GM23338 (cell line): ENCODE measurements around the gene FRZB. TPM values are rescaled to one million over a fixed set of nuclear protein-coding genes. Genes with fewer than 3 reads are reported as not detected.

Experiments
- ATAC-seq: fragments of 200-7000 bp; cut with Tn5 transposase; 3 replicates; pipeline ENCODE4 v1.9.1; 2020
- DNase-seq: peaks from one replicate; pipeline ENCODE4 v3.0.0-alpha.2; 2015; ENCODE audit warnings: low spot score
- H2AFZ ChIP-seq: fragments of 200-600 bp; sonication (generic); 2 replicates; pipeline ENCODE4 v1.8.0; 2016; ENCODE audit warnings: antibody characterized with exemption, mild to moderate bottlenecking, moderate library complexity
- H3F3A ChIP-seq: fragments of 200-600 bp; sonication (generic); replicated peaks from 2 replicates; pipeline ENCODE4 v1.8.0; 2017; ENCODE audit warnings: antibody characterized with exemption, mixed run types, low read depth
- H3K27ac ChIP-seq: fragments of 200-600 bp; sonication (generic); 2 replicates; pipeline ENCODE4 v1.6.1; 2016; ENCODE audit warnings: low read depth
- H3K27me3 ChIP-seq: fragments of 200-600 bp; sonication (generic); 2 replicates; pipeline ENCODE4 v1.8.0; 2016; ENCODE audit warnings: mild to moderate bottlenecking, mixed run types, moderate library complexity; ENCODE audit not compliant: insufficient read depth
- H3K36me3 ChIP-seq: fragments of 200-600 bp; sonication (generic); 2 replicates; pipeline ENCODE4 v1.8.0; 2016; ENCODE audit warnings: mild to moderate bottlenecking; ENCODE audit not compliant: insufficient read depth
- H3K4me1 ChIP-seq: fragments of 200-600 bp; sonication (generic); 2 replicates; pipeline ENCODE4 v1.8.0; 2016; ENCODE audit warnings: mild to moderate bottlenecking, moderate library complexity; ENCODE audit not compliant: insufficient read depth
- H3K4me2 ChIP-seq: fragments of 200-600 bp; sonication (generic); 2 replicates; pipeline ENCODE4 v1.7.1; 2017; ENCODE audit warnings: mixed run types
- H3K4me3 ChIP-seq: fragments of 200-600 bp; sonication (generic); 2 replicates; pipeline ENCODE4 v1.6.1; 2016; ENCODE audit warnings: mixed run types
- H3K79me2 ChIP-seq: fragments of 200-600 bp; sonication (generic); replicated peaks from 2 replicates; pipeline ENCODE4 v1.8.0; 2017; ENCODE audit warnings: mild to moderate bottlenecking; ENCODE audit not compliant: insufficient read depth
- H3K9me2 ChIP-seq: fragments of 200-600 bp; sonication (generic); 2 replicates; pipeline ENCODE4 v1.8.0; 2017; ENCODE audit not compliant: insufficient read depth
- H4K20me1 ChIP-seq: fragments of 200-600 bp; sonication (generic); replicated peaks from 2 replicates; pipeline ENCODE4 v1.8.0; 2017; ENCODE audit warnings: mild to moderate bottlenecking; ENCODE audit not compliant: insufficient read depth
- H3K27ac Mint-ChIP-seq: 2 replicates; pipeline ENCODE4 v1.8.0; 2020; ENCODE audit warnings: inconsistent platforms, mild to moderate bottlenecking, moderate library complexity, mixed read lengths
- H3K27me3 Mint-ChIP-seq: 3 replicates; pipeline ENCODE4 v1.8.0; 2022; ENCODE audit warnings: low read depth, mild to moderate bottlenecking, moderate library complexity, mixed read lengths, inconsistent platforms; ENCODE audit not compliant: insufficient read depth, poor library complexity
- H3K36me3 Mint-ChIP-seq: 3 replicates; pipeline ENCODE4 v1.8.0; 2021; ENCODE audit warnings: low read depth, mild to moderate bottlenecking, inconsistent platforms, moderate library complexity, mixed read lengths
- H3K4me1 Mint-ChIP-seq: 3 replicates; pipeline ENCODE4 v1.8.0; 2020; ENCODE audit warnings: mild to moderate bottlenecking, inconsistent platforms, mixed read lengths
- H3K4me3 Mint-ChIP-seq: 3 replicates; pipeline ENCODE4 v1.8.0; 2021; ENCODE audit warnings: moderate library complexity, mild to moderate bottlenecking, inconsistent platforms, mixed read lengths
- H3K9me3 Mint-ChIP-seq: 3 replicates; pipeline ENCODE4 v1.8.0; 2020; ENCODE audit warnings: moderate library complexity, mild to moderate bottlenecking, inconsistent platforms, mixed read lengths
- EZH2phosphoT487 ChIP-seq: fragments of 200-600 bp; sonication (generic); IDR thresholded peaks from one replicate; pipeline ENCODE4 v1.8.1; 2018; ENCODE audit warnings: antibody characterized with exemption; ENCODE audit not compliant: unreplicated experiment
- NANOG ChIP-seq: IDR thresholded peaks from 2 replicates; pipeline ENCODE4 v1.6.1; 2016; ENCODE audit warnings: antibody characterized with exemption, borderline replicate concordance
- POLR2AphosphoS5 ChIP-seq: IDR thresholded peaks from 2 replicates; pipeline ENCODE4 v1.6.1; 2016; ENCODE audit warnings: antibody characterized with exemption, low read depth
- REST ChIP-seq: IDR thresholded peaks from one replicate; pipeline ENCODE4 v1.6.1; 2018; ENCODE audit warnings: antibody characterized with exemption; ENCODE audit not compliant: unreplicated experiment
- polyA plus RNA-seq: library from polyadenylated mRNA; unstranded; fragments of >200 nt; fragmentation: Nextera tagmentation; extraction: Ambion mirVana; gene quantifications from 2 replicates; pipeline ENCODE4 v1.2.1, GENCODE V29; 2016
- total RNA-seq: library from RNA; depleted of rRNA; stranded (reverse); fragments of >200 nt; shearing (Covaris generic); gene quantifications from 2 replicates; pipeline ENCODE4 v1.2.3, GENCODE V29; 2014
- TF ChIP-seq, protein P1 (sequence below): fragments of 250-450 bp; sonication (Bioruptor Pico); IDR thresholded peaks from 2 replicates; pipeline ENCODE4 v1.5.0; 2020; ENCODE audit warnings: mild to moderate bottlenecking, moderate library complexity
- TF ChIP-seq, protein P2 (sequence below): IDR thresholded peaks from 2 replicates; pipeline ENCODE4 v1.6.1; 2016; ENCODE audit warnings: antibody characterized with exemption
- TF ChIP-seq, protein P3 (sequence below), 2 experiments: fragments of 200-600 bp in 1 of 2; sonication (generic) in 1 of 2; conservative IDR thresholded peaks; 2 replicates each; pipeline versions ENCODE4 v1.5.1 to v1.6.1; 2016 to 2017; ENCODE audit warnings: antibody characterized with exemption in 2 of 2, low read depth in 2 of 2, mild to moderate bottlenecking in 2 of 2, moderate library complexity in 1 of 2

Gene FRZB
- total and polyA plus RNA-seq, 2 experiments from 2014 or later: 0.52 to 1.2 TPM

DNA sequence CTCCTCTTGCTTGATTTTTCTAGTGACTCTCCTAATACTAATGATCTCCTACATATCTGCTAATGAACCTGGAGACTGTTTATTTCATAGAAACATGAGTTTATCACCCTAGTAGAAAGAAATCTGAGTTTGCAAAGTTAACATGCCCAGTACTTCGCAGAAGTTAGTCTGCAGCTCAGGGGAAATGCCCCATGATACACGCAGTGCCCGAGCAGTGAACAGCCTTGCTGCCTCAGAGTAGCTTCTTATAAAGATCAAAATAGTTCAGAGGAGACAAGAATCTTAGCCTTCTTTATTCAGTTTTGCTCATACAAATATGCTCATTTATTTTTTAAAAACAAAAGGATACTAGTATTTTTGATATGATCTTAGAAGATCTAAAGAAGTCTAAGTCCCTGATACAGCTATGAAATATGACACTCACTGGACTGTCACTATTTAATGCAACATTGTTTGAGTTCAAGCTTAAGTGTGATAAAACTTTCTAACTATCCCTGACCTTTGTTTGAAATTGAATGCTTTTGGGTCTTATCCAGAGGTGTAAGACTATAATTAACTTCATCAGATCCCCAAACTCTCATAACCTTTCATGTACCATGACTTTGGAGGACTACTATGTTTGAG, 20.5 kb downstream of the FRZB start (continued):
- no peak for TF ChIP-seq REST

DNA sequence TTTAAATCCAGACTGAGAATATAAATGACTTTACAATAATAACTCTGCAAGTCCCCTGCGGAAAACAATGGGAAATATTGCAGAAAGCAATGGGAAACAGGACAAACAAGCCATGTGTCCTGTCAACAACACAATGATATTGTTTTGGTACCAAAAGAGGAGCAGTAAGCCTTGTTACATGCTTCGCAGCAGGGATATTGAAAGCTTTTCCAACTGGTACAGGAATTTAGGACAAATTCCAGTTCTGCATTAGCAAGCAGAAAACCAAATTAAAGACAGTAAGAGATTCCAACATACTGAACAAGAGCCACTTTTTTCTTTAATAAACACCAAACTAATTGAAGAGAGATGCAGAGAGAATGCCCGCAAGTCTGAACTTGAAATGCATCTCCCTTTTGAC, 30.0 kb downstream of the FRZB start:
- no peak overlapping the region for H3K4me3 Mint-ChIP-seq
- H3K27me3 Mint-ChIP-seq: no peaks in the 10 kb centered on the region
- no peaks in the 10 kb centered on the region for H3K36me3 Mint-ChIP-seq
- H3K27ac Mint-ChIP-seq: no peak overlapping the region
- peaks cover 14% of the 10 kb centered on the region; the same call in 2 of the 3 replicates for H3K4me1 Mint-ChIP-seq
- no peaks in the 10 kb centered on the region for H3K79me2 ChIP-seq
- no peak for DNase-seq
- no peaks in the 10 kb centered on the region for H3F3A ChIP-seq
- H3K36me3 ChIP-seq: no peaks in the 10 kb centered on the region
- no peaks in the 10 kb centered on the region for H3K9me3 Mint-ChIP-seq
- no peak for ATAC-seq
- no peaks in the 10 kb centered on the region for H3K27me3 ChIP-seq
- H3K4me3 ChIP-seq: no peak overlapping the region
- H4K20me1 ChIP-seq: no peaks in the 10 kb centered on the region
- no peak overlapping the region for H3K4me2 ChIP-seq
- no peaks in the 10 kb centered on the region for H3K4me1 ChIP-seq
- H3K9me2 ChIP-seq: peaks cover 4% of the 10 kb centered on the region; the same call in 1 of the 2 replicates
- no peak overlapping the region for H3K27ac ChIP-seq
- peak overlapping the region; percentile 57; the same call in 1 of the 2 replicates for H2AFZ ChIP-seq
- TF ChIP-seq, protein P1, sequence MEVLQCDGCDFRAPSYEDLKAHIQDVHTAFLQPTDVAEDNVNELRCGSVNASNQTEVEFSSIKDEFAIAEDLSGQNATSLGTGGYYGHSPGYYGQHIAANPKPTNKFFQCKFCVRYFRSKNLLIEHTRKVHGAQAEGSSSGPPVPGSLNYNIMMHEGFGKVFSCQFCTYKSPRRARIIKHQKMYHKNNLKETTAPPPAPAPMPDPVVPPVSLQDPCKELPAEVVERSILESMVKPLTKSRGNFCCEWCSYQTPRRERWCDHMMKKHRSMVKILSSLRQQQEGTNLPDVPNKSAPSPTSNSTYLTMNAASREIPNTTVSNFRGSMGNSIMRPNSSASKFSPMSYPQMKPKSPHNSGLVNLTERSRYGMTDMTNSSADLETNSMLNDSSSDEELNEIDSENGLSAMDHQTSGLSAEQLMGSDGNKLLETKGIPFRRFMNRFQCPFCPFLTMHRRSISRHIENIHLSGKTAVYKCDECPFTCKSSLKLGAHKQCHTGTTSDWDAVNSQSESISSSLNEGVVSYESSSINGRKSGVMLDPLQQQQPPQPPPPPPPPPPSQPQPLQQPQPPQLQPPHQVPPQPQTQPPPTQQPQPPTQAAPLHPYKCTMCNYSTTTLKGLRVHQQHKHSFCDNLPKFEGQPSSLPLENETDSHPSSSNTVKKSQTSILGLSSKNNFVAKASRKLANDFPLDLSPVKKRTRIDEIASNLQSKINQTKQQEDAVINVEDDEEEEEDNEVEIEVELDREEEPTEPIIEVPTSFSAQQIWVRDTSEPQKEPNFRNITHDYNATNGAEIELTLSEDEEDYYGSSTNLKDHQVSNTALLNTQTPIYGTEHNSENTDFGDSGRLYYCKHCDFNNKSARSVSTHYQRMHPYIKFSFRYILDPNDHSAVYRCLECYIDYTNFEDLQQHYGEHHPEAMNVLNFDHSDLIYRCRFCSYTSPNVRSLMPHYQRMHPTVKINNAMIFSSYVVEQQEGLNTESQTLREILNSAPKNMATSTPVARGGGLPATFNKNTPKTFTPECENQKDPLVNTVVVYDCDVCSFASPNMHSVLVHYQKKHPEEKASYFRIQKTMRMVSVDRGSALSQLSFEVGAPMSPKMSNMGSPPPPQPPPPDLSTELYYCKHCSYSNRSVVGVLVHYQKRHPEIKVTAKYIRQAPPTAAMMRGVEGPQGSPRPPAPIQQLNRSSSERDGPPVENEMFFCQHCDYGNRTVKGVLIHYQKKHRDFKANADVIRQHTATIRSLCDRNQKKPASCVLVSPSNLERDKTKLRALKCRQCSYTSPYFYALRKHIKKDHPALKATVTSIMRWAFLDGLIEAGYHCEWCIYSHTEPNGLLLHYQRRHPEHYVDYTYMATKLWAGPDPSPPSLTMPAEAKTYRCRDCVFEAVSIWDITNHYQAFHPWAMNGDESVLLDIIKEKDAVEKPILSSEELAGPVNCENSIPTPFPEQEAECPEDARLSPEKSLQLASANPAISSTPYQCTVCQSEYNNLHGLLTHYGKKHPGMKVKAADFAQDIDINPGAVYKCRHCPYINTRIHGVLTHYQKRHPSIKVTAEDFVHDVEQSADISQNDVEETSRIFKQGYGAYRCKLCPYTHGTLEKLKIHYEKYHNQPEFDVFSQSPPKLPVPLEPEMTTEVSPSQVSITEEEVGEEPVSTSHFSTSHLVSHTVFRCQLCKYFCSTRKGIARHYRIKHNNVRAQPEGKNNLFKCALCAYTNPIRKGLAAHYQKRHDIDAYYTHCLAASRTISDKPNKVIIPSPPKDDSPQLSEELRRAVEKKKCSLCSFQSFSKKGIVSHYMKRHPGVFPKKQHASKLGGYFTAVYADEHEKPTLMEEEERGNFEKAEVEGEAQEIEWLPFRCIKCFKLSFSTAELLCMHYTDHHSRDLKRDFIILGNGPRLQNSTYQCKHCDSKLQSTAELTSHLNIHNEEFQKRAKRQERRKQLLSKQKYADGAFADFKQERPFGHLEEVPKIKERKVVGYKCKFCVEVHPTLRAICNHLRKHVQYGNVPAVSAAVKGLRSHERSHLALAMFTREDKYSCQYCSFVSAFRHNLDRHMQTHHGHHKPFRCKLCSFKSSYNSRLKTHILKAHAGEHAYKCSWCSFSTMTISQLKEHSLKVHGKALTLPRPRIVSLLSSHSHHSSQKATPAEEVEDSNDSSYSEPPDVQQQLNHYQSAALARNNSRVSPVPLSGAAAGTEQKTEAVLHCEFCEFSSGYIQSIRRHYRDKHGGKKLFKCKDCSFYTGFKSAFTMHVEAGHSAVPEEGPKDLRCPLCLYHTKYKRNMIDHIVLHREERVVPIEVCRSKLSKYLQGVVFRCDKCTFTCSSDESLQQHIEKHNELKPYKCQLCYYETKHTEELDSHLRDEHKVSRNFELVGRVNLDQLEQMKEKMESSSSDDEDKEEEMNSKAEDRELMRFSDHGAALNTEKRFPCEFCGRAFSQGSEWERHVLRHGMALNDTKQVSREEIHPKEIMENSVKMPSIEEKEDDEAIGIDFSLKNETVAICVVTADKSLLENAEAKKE (CRISPR knock-in tag): no peak
- TF ChIP-seq REST: no peak
- no peak for TF ChIP-seq NANOG
- TF ChIP-seq POLR2AphosphoS5: no peak
- TF ChIP-seq, protein P2, sequence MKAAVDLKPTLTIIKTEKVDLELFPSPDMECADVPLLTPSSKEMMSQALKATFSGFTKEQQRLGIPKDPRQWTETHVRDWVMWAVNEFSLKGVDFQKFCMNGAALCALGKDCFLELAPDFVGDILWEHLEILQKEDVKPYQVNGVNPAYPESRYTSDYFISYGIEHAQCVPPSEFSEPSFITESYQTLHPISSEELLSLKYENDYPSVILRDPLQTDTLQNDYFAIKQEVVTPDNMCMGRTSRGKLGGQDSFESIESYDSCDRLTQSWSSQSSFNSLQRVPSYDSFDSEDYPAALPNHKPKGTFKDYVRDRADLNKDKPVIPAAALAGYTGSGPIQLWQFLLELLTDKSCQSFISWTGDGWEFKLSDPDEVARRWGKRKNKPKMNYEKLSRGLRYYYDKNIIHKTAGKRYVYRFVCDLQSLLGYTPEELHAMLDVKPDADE: no peak
- TF ChIP-seq, protein P3, sequence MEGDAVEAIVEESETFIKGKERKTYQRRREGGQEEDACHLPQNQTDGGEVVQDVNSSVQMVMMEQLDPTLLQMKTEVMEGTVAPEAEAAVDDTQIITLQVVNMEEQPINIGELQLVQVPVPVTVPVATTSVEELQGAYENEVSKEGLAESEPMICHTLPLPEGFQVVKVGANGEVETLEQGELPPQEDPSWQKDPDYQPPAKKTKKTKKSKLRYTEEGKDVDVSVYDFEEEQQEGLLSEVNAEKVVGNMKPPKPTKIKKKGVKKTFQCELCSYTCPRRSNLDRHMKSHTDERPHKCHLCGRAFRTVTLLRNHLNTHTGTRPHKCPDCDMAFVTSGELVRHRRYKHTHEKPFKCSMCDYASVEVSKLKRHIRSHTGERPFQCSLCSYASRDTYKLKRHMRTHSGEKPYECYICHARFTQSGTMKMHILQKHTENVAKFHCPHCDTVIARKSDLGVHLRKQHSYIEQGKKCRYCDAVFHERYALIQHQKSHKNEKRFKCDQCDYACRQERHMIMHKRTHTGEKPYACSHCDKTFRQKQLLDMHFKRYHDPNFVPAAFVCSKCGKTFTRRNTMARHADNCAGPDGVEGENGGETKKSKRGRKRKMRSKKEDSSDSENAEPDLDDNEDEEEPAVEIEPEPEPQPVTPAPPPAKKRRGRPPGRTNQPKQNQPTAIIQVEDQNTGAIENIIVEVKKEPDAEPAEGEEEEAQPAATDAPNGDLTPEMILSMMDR (conservative IDR thresholded peaks at IDR 0.05; ENCODE audit: low read depth in 2 of 2): no peak
- TF ChIP-seq EZH2phosphoT487: no peak
